K562 (cell line): ENCODE measurements around the gene PLS1. TPM values are rescaled to one million over a fixed set of nuclear protein-coding genes. Genes with fewer than 3 reads are reported as not detected.

Experiments
- ATAC-seq: fragments of 200-7000 bp; cut with Tn5 transposase; 3 replicates; pipeline ENCODE4 v1.9.1; 2020; ENCODE audit warnings: moderate library complexity
- BruUV-seq: library from RNA; stranded (reverse); fragments of 400-500 nt; replicated peaks from 2 replicates; lab custom pipeline; 2021; lab: Mats Ljungman, UMichigan
- CTCF ChIA-PET: fragments of 300-600 bp; formaldehyde crosslinking; extraction: SDS; loops from one replicate; lab custom pipeline; 2021; ENCODE audit warnings: low intra/inter-chr PET ratio; lab: Yijun Ruan, JAX
- POLR2A ChIA-PET: fragments of 300-600, 350-650 bp; sonication (Branson Sonifier 250); formaldehyde crosslinking; extraction: SDS; loops from one replicate; lab custom pipeline; 2021; ENCODE audit warnings: antibody characterized with exemption, inconsistent platforms; lab: Yijun Ruan, JAX
- DNase-seq, 4 experiments: peaks; one replicate each; pipeline versions ENCODE4 v3.0.0 to v3.0.0-alpha.2; 2011 to 2018; ENCODE audit warnings: low spot score in 3 of 4, mixed read lengths in 3 of 4; ENCODE audit errors: extremely low read depth in 1 of 4
- FAIRE-seq: peaks from 2 replicates; lab custom pipeline; 2011; peaks lifted over from hg19 to GRCh38; lab: Jason Lieb, UNC
- H2AFZ ChIP-seq: 2 replicates; pipeline ENCODE4 v1.6.0; 2011; ENCODE audit warnings: low read depth, low read length, control low read depth, inconsistent platforms
- H3K27ac ChIP-seq: fragments of 200-600 bp; 3 replicates; pipeline ENCODE4 v1.8.0; 2011; ENCODE audit warnings: low read depth, mild to moderate bottlenecking, control low read depth, inconsistent platforms, low read length, moderate library complexity, mixed read lengths; ENCODE audit errors: extremely low read depth
- H3K27me3 ChIP-seq, 2 experiments: fragments of 300-600 bp in 1 of 2; 2 replicates in 1 of 2; 3 replicates in 1 of 2; pipeline versions ENCODE4 v1.6.0 to v1.8.0; 2011; ENCODE audit warnings: inconsistent platforms in 2 of 2, low read length in 2 of 2, mild to moderate bottlenecking in 1 of 2, mixed read lengths in 1 of 2, moderate library complexity in 1 of 2; ENCODE audit not compliant: control insufficient read depth in 2 of 2, insufficient read depth in 2 of 2
- H3K36me3 ChIP-seq: fragments of 300-600 bp; 3 replicates; pipeline ENCODE4 v1.8.0; 2011; ENCODE audit warnings: mild to moderate bottlenecking, low read length, inconsistent platforms; ENCODE audit not compliant: control insufficient read depth, insufficient read depth
- H3K4me1 ChIP-seq, 2 experiments: fragments of 200-600 bp in 1 of 2; replicated peaks in 1 of 2; 2 replicates in 1 of 2; 3 replicates in 1 of 2; pipeline versions ENCODE4 v1.5.1 to v1.8.0; 2011; ENCODE audit warnings: inconsistent platforms in 2 of 2, low read length in 2 of 2, mild to moderate bottlenecking in 1 of 2, mixed read lengths in 1 of 2, moderate library complexity in 1 of 2; ENCODE audit not compliant: control insufficient read depth in 2 of 2, insufficient read depth in 2 of 2
- H3K4me2 ChIP-seq: 2 replicates; pipeline ENCODE4 v1.6.1; 2011; ENCODE audit warnings: low read length, control low read depth, inconsistent platforms, mixed read lengths; ENCODE audit not compliant: insufficient read depth
- H3K4me3 ChIP-seq: fragments of 200-600 bp; sonication (generic), shearing (Covaris generic); 2 replicates; pipeline ENCODE4 v1.5.1; 2016; ENCODE audit warnings: control low read depth, inconsistent platforms
- H3K79me2 ChIP-seq: fragments of 200-600 bp; 3 replicates; pipeline ENCODE4 v1.8.0; 2011; ENCODE audit warnings: low read length, inconsistent platforms; ENCODE audit not compliant: control insufficient read depth, insufficient read depth
- H3K9ac ChIP-seq, 2 experiments: 2 replicates each; pipeline versions ENCODE4 v1.6.0 to v1.6.1; 2011; ENCODE audit warnings: low read depth in 2 of 2, low read length in 2 of 2, control low read depth in 1 of 2, inconsistent platforms in 1 of 2, mild to moderate bottlenecking in 1 of 2, mixed read lengths in 1 of 2; ENCODE audit not compliant: insufficient read depth in 1 of 2
- H3K9me1 ChIP-seq: one replicate; pipeline ENCODE4 v1.6.0; 2011; ENCODE audit warnings: inconsistent platforms, mild to moderate bottlenecking, low read length, moderate library complexity; ENCODE audit not compliant: control insufficient read depth, insufficient read depth
- H3K9me3 ChIP-seq: replicated peaks from 2 replicates; pipeline ENCODE4 v1.5.1; 2011; ENCODE audit warnings: low read depth, low read length, inconsistent platforms; ENCODE audit not compliant: control insufficient read depth, insufficient read depth
- H4K20me1 ChIP-seq: replicated peaks from 2 replicates; pipeline ENCODE4 v1.6.1; 2011; ENCODE audit warnings: low read length, inconsistent platforms, mixed read lengths; ENCODE audit not compliant: control insufficient read depth, insufficient read depth
- EHMT2 ChIP-seq: fragments of 450-650 bp; IDR thresholded peaks from 2 replicates; pipeline ENCODE4 v1.6.1; 2018; ENCODE audit warnings: antibody characterized with exemption
- FOXA3 ChIP-seq, 2 experiments: fragments of 450-650 bp in 1 of 2; sonication (generic) in 1 of 2; formaldehyde crosslinking; IDR thresholded peaks in 1 of 2; conservative IDR thresholded peaks in 1 of 2; 2 replicates each; pipeline versions ENCODE4 v1.4.0 to v1.8.0; 2020 to 2022; ENCODE audit warnings: mild to moderate bottlenecking in 2 of 2, missing genetic modification reagents in 1 of 2
- HDGF ChIP-seq: fragments of 450-650 bp; IDR thresholded peaks from 2 replicates; pipeline ENCODE4 v1.6.1; 2016
- HOMEZ ChIP-seq: fragments of 250-450 bp; sonication (Bioruptor Pico); IDR thresholded peaks from 2 replicates; pipeline ENCODE4 v1.4.0; 2020; ENCODE audit warnings: mild to moderate bottlenecking, moderate library complexity
- MYBL2 ChIP-seq, 2 experiments: fragments of 450-650 bp in 1 of 2; sonication (generic) in 1 of 2; formaldehyde crosslinking in 1 of 2; IDR thresholded peaks; 2 replicates each; pipeline versions ENCODE4 v1.6.1 to v1.8.1; 2017 to 2022; ENCODE audit warnings: borderline replicate concordance in 1 of 2, inconsistent platforms in 1 of 2, low read depth in 1 of 2, mild to moderate bottlenecking in 1 of 2, missing genetic modification reagents in 1 of 2, moderate library complexity in 1 of 2
- RUNX1 ChIP-seq: sonication (generic); IDR thresholded peaks from 2 replicates; pipeline ENCODE4 v1.6.1; 2016; ENCODE audit warnings: antibody characterized with exemption, low read depth
- SMARCA4 ChIP-seq: fragments of 450-650 bp; IDR thresholded peaks from 2 replicates; pipeline ENCODE4 v1.6.1; 2016
- ZFX ChIP-seq: sonication (generic); formaldehyde crosslinking; IDR thresholded peaks from 2 replicates; pipeline ENCODE4 v1.8.0; 2022; ENCODE audit warnings: mild to moderate bottlenecking, missing genetic modification reagents, moderate library complexity
- ZNF133 ChIP-seq: fragments of 250-450 bp; sonication (Bioruptor Pico); IDR thresholded peaks from 2 replicates; pipeline ENCODE4 v1.4.0; 2020; ENCODE audit warnings: mild to moderate bottlenecking
- WGBS: fragments of 100-300 bp; shearing (Covaris generic); methylation state at CpG from one replicate; pipeline ENCODE4 v1.1.6; 2016; ENCODE audit warnings: low coverage, mixed read lengths; ENCODE audit not compliant: insufficient coverage; ENCODE audit errors: missing lambda C conversion rate; 5-methylcytosine and 5-hydroxymethylcytosine counted together
- in situ Hi-C: fragments of 300-500 bp; cut with MboI; formaldehyde crosslinking; loops from 4 replicates; pipeline ENCODE4 v1.15.0; 2018; ENCODE audit warnings: inconsistent platforms, mixed read lengths
- intact Hi-C: fragments of 100-400 bp; cut with micrococcal nuclease; formaldehyde crosslinking; loops from 2 replicates; pipeline ENCODE4 v1.14.2; 2022
- polyA plus RNA-seq, 8 experiments: library from polyadenylated mRNA; depleted of rRNA in 4 of 8; stranded (reverse) in 5 of 8; unstranded in 3 of 8; fragments of >200 nt; fragmentation: Nextera tagmentation in 2 of 8; fragmentation: Illumina TruSeq in 1 of 8; extraction: Ambion mirVana in 2 of 8; extraction: Trizol in 1 of 8; gene quantifications; 2 replicates each; pipeline versions ENCODE4 v1.2.1 to v1.2.3, GENCODE V29; 2011 to 2014; ENCODE audit warnings: inconsistent platforms in 1 of 8, missing spikeins in 1 of 8
- total RNA-seq, 7 experiments: library from RNA; depleted of rRNA in 6 of 7; stranded (reverse); fragments of >200 nt in 6 of 7; fragmentation: Illumina TruSeq in 2 of 7; extraction: Trizol in 2 of 7; gene quantifications; 2 replicates each; pipeline versions ENCODE4 v1.2.1 to v1.2.3, GENCODE V29; 2011 to 2021; ENCODE audit warnings: low replicate concordance in 1 of 7
- TF ChIP-seq, protein P1 (sequence below): sonication (generic); formaldehyde crosslinking; IDR thresholded peaks from 2 replicates; pipeline ENCODE4 v1.8.0; 2022; ENCODE audit warnings: mild to moderate bottlenecking, missing genetic modification reagents
- TF ChIP-seq, protein P2 (sequence below): IDR thresholded peaks from 3 replicates; pipeline ENCODE4 v1.6.1; 2011; ENCODE audit warnings: borderline replicate concordance, mild to moderate bottlenecking, moderate library complexity; ENCODE audit not compliant: insufficient read length; ENCODE audit errors: extremely low read depth

PLS1 gene
- total and polyA plus RNA-seq, 9 of the 15 experiments (the other 6 are each of a cell fraction or from before 2014, with no cell fraction given) = 6.1 to 21.3 (median 13.0) TPM

DNA sequence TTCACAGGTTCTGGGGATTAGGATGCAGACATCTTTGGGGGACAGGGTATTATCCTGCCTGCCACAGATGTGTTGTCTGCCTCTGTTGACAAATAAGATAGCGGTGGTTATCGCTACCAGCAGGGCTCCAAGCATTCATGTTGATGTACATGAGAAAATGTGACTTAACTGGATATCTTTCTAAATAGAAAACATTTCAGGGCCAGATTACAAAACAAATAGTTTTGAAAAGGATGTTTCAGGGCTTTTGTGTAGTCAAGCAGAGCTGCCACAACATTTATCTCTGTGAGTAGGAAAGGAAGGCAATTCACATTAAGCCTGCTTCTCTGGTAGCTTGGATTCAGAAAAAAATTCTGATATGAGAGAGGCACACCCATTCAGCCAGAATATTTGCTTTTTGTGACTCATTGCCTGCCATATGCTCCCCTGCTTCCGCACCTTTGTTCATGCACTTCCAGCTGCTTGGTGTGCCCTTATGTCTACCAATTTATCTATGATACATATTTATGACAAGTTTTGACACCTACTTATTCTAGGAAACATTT lies 22.8 kb downstream of the PLS1 start:
- H3K9me1 ChIP-seq = no peaks in the 10 kb centered on the region
- no peaks in the 10 kb centered on the region; the same call in 2 of the 3 replicates for H3K36me3 ChIP-seq
- FAIRE-seq (peak; percentile 85), DNase-seq (peak; percentile 24 to 61 (median 38)), ATAC-seq (peak; percentile 82)
- peak overlapping the region; percentile 21; the same call in 1 of the 3 replicates for H3K27ac ChIP-seq
- no peaks in the 10 kb centered on the region for H3K27me3 ChIP-seq
- no peak overlapping the region for H2AFZ ChIP-seq
- H3K4me1 ChIP-seq = peaks cover 0 to 19% of the 10 kb centered on the region in 2 experiments; a peak in 2 of 5 replicates
- WGBS = 0% methylated on average over 3 of the region's 3 CpGs
- ChIA-PET CTCF (no interaction called here), POLR2A (interaction anchor here (0.6 to 1.3 kb wide), 5 partner anchors 8 to 323 kb away, joined by 3 to 8 read pairs (median 3); no protein-coding TSS in a partner anchor)
- H3K4me2 ChIP-seq = no peak overlapping the region
- peaks cover 11% of the 10 kb centered on the region; the same call in 1 of the 2 replicates for H4K20me1 ChIP-seq
- H3K79me2 ChIP-seq = no peaks in the 10 kb centered on the region; the same call in 2 of the 3 replicates
- BruUV-seq = no TSS peak
- intact Hi-C loops (no loop called here), in situ Hi-C loops (no loop called here)
- no peaks in the 10 kb centered on the region for H3K9me3 ChIP-seq
- H3K9ac ChIP-seq = no peak overlapping the region
- no peak overlapping the region for H3K4me3 ChIP-seq
- TF ChIP-seq FOXA3 (CRISPR knock-in tag; conservative IDR thresholded peaks at IDR 0.05 in 1 of 2, IDR thresholded peaks at IDR 0.05 in 1 of 2) (peak; percentile 91 to 92; a peak in 3 of 4 replicates), SMARCA4 (peak; percentile 87), HDGF (no peak), ZFX (no peak), MYBL2 (IDR thresholded peaks at IDR 0.05; ENCODE audit: low read depth) (no peak), MYBL2 (CRISPR knock-in tag; IDR thresholded peaks at IDR 0.05; ENCODE audit: borderline replicate concordance) (no peak), HOMEZ (CRISPR knock-in tag) (no peak), EHMT2 (no peak), RUNX1 (no peak), ZNF133 (CRISPR knock-in tag) (no peak)
- TF ChIP-seq, protein P1, sequence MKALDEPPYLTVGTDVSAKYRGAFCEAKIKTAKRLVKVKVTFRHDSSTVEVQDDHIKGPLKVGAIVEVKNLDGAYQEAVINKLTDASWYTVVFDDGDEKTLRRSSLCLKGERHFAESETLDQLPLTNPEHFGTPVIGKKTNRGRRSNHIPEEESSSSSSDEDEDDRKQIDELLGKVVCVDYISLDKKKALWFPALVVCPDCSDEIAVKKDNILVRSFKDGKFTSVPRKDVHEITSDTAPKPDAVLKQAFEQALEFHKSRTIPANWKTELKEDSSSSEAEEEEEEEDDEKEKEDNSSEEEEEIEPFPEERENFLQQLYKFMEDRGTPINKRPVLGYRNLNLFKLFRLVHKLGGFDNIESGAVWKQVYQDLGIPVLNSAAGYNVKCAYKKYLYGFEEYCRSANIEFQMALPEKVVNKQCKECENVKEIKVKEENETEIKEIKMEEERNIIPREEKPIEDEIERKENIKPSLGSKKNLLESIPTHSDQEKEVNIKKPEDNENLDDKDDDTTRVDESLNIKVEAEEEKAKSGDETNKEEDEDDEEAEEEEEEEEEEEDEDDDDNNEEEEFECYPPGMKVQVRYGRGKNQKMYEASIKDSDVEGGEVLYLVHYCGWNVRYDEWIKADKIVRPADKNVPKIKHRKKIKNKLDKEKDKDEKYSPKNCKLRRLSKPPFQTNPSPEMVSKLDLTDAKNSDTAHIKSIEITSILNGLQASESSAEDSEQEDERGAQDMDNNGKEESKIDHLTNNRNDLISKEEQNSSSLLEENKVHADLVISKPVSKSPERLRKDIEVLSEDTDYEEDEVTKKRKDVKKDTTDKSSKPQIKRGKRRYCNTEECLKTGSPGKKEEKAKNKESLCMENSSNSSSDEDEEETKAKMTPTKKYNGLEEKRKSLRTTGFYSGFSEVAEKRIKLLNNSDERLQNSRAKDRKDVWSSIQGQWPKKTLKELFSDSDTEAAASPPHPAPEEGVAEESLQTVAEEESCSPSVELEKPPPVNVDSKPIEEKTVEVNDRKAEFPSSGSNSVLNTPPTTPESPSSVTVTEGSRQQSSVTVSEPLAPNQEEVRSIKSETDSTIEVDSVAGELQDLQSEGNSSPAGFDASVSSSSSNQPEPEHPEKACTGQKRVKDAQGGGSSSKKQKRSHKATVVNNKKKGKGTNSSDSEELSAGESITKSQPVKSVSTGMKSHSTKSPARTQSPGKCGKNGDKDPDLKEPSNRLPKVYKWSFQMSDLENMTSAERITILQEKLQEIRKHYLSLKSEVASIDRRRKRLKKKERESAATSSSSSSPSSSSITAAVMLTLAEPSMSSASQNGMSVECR = no peak
- TF ChIP-seq, protein P2, sequence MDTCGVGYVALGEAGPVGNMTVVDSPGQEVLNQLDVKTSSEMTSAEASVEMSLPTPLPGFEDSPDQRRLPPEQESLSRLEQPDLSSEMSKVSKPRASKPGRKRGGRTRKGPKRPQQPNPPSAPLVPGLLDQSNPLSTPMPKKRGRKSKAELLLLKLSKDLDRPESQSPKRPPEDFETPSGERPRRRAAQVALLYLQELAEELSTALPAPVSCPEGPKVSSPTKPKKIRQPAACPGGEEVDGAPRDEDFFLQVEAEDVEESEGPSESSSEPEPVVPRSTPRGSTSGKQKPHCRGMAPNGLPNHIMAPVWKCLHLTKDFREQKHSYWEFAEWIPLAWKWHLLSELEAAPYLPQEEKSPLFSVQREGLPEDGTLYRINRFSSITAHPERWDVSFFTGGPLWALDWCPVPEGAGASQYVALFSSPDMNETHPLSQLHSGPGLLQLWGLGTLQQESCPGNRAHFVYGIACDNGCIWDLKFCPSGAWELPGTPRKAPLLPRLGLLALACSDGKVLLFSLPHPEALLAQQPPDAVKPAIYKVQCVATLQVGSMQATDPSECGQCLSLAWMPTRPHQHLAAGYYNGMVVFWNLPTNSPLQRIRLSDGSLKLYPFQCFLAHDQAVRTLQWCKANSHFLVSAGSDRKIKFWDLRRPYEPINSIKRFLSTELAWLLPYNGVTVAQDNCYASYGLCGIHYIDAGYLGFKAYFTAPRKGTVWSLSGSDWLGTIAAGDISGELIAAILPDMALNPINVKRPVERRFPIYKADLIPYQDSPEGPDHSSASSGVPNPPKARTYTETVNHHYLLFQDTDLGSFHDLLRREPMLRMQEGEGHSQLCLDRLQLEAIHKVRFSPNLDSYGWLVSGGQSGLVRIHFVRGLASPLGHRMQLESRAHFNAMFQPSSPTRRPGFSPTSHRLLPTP = no peak
